Activated CD8-positive, alpha-beta memory T cell treated with anti-CD3 and anti-CD28 coated beads for 4 hours (primary cell): ENCODE data around the gene HOXA1.

Experiments
- DNase-seq, 2 donors: peaks; one replicate each; pipeline ENCODE4 v3.0.0-alpha.2; 2020; ENCODE audit warnings: low read depth in 2 of 2

The HOXA1 gene

DNA sequence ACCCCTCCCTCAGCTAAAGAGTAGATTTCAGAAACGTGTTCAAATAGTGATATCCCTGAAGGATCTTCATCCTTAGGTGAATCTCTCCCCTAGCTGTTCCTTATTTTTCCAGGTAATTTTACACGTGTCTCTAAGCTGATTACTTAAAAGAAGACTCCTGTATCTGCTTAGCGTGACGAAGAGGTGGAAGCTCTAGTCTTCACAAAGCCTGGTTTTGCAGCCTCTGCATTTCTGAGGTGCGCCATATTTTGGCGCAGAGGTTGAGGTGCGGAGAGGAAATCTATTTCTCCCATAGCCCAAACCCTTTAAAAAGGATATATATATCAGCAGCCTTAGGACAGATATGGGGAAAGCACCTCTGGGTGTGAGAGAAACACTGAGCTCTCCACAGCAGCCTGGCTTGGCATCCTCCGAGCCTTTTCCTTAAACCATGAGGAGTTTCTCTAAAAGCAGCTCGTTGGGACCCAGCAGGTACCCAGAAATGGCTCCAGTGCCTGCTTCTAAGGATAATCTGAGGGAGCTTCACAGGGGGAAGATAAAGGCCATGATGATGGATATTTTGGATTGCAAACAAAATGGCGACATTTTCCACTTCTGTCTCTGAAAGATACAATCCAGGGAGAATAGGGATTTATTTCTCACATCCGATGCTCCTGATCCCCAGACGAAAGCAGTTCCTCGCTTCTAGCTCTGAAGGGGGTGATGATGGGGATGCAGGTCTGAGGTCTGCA lies 9.7 kb upstream of the HOXA1 start:
- DNase-seq, result no peak

DNA sequence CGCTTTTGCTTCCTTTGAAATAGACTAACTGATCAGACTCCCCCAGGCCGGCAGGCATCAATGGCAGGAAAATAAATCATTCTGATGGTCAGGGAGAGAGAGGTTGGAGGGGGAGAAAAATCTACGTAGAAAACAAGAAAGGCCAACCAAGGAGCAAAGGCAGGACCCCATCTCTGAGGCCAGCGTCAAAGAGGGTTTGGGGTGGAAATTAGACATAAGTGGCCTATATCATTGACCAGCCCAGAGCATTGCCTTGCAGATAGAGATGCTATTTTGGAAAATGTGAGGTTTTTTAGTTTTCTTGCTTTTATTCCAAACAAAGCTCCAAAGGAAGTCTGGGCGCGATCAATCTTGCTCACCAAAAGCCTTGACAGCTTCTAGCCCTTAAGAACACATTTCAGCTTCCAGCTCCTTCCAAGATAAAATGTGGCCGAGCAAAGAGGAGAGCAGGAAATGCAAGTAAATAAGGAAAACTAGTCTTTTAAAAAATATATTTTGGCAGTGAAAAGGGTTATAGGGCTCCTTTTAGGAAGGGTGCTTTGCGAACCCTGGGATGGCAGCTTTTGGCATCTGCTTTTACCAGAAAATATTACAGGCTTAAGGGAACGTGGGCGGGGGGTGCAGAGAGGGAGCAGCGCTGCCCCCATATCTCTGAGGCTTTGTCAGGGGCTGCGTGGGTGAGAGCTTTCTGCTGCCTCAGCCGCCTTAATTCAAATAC lies 8.7 kb upstream of the HOXA1 start:
- no peak for DNase-seq

DNA sequence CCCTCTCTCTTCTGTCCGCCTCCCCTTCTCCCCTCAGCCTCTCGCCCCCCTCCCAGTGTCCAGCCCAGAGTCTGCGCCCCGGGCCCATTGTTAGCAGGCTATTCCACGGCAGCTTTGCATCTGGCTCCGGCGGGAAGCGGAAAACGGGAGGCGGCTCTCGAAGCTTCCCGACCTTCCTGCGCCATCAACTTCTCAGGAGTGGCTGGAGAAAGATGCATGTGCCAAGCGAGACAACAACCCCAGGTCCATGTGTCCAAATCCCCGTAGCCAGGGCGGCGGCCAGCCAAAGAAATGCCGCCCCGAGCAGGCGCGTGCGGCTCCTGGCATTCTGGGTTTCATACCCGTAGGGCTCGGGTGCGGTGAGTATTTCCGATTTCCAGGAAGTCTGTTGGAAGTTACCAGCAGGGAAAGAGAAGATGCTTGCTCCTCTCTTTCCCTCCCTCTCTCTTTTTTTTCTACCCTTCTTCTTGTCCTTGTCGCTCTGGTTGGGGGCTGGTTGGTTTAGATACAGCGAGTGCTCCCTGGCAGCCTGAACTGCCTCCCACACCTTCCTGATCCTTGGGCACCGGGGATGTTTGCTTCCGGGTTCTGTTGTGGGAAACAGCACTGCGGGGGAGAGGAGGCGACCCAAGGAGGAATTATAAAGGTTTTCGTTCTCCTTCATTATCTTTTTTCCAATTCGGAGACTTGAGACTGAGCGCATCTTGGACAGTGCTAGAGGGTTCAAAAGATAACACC lies 7.9 kb upstream of the HOXA1 start:
- DNase-seq, result no peak

- no peak for DNase-seq
Observed at GRCh38 chr7:27102581-27103442, 7.0 kb upstream of the HOXA1 start, which contains the start of gene HOXA2. Gene HOXA2 (minus strand): TSS chr7:27102683. CDS start chr7:27102500, 183 bp downstream.

DNA sequence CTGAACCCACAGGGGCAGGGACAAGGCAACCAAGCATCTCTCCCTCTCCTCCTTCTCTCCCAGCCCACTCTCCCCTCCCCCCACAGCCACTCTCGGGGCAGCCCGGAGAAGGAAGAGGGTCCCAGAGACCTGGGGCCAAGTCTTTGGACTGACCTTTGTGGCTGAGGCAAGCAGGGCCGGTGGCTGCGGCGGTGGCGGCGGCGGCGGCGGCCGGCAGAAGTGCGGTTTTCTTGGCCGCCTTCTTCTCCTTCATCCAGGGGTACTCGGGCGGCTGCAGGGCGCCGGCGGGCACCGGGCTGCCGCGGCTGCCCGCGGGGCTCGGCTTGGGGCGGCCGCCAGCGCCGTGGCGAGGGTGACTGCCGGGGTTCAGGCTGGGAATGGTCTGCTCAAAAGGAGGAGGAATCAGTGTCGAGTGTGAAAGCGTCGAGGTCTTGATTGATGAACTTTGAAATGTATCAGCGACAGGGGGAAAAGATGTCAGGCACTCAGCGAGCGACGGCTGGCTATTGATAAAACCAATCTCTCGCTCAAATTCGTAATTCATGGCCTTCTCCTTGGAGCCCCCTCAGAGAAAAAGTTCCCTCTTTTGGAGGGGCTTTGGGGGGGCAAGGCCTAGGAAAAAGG lies 6.3 kb upstream of the HOXA1 start:
- DNase-seq, result no peak

GRCh38 chr7:27101171-27101956 lies 5.6 kb upstream of the HOXA1 start:
- DNase-seq, result no peak

DNA sequence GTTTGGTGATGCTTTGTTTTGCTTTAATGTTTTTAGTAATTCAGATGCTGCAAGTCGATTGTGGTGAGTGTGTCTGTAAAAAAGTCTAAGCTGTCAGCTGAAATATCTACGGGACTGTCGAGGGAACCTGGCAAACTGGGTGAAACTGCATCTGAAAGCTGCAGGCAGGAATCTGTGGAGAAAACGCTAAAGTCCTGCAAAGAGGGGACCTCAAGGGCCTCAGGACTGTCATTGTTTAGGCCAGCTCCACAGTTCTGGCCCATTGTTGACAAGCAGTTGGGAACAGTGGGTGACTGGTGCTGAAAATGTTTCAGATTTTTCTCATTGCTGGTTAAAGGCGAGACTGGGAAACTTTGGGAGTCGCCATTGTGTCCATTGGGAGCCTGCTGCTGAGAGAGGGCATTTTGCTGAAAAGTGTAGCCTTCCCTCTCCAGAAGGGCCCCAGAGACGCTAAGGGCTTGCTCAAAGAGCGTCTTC lies 4.9 kb upstream of the HOXA1 start:
- no peak for DNase-seq

GRCh38 chr7:27099453-27100370 lies 3.9 kb upstream of the HOXA1 start:
- DNase-seq, result no peak

GRCh38 chr7:27098578-27099451 lies 3.0 kb upstream of the HOXA1 start:
- DNase-seq, result no peak

DNA sequence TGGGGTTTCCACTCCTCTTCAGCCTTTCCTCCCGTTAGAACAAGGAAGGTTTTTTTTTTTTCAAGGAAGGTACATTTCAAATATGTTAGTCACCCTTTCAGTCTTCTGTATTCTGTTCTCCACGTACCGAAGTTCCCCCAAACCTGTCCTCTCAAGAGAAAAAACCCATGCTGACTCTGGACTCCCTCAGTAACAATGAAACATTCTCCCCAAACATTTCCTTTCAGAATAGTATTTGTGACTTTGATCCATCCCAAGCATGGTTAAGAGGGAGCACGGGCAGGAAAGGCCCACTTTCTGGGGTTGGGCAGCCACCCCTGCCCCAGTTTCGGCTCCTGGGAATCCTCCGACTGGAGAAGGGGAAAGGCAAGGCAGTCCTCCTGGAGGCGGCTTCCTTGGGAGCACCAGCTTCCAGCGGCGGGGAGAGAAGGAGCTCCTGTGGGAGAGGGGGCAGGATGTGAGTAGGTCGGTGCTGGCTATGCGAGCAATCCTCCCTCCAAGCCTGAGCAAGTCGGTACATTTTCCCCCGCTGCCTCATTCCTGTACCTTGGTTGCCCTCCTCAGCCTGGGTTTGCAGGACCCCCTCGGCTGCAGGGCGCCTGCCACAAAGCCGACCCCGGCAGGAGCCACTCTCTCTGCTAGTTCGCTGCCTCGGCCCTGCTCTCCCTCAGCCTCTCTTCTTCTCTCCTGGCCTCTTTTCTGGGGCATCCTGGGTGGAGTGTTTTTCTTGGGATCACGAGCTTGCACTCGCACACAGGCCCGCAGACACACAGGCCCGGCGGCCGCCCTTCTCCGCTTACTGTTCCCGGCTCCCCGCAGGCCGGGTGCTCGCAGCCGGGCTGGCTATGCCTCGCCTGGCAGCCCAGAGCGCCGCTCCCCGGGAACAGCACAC lies 2.1 kb upstream of the HOXA1 start:
- DNase-seq, result no peak

DNA sequence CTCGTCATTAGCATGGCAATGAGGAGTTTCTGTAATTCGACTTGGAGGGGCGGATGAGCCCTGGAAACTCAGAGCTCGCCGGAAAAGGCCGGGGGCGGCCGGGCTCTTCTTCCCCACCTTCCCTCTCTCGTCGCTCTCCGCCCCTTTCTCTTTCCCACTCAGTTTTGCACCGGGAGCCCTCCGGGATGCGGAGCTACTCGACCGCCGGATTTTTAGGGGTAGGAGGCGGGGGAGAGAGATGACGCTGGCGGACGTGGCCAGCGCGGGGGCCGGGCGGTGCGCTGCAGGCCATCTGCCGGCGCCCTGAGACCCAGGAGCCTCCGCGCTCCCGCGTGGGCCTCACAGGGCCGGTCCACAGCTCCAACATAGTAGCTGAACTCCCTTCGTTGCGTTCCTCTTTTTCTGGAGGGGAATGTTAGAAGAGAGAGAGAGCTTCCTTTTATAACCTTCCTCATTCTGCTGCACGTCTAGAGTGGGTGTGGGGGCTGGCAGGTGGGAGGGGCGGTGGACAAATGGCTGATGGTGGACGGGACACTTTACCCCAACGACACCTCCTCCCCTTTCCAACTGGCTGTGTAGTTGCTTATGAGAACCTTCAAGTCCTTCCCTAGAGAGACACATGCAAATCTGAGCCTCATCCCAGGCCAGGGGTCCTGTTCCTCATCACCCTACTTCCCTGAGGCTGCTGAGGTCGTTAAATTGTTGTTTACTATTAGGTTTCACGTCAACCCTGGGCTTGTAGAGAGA lies 1.1 kb upstream of the HOXA1 start:
- DNase-seq, result no peak

GRCh38 chr7:27095050-27095896 lies 527 bp downstream of the HOXA1 start:
- DNase-seq, result no peak

DNA sequence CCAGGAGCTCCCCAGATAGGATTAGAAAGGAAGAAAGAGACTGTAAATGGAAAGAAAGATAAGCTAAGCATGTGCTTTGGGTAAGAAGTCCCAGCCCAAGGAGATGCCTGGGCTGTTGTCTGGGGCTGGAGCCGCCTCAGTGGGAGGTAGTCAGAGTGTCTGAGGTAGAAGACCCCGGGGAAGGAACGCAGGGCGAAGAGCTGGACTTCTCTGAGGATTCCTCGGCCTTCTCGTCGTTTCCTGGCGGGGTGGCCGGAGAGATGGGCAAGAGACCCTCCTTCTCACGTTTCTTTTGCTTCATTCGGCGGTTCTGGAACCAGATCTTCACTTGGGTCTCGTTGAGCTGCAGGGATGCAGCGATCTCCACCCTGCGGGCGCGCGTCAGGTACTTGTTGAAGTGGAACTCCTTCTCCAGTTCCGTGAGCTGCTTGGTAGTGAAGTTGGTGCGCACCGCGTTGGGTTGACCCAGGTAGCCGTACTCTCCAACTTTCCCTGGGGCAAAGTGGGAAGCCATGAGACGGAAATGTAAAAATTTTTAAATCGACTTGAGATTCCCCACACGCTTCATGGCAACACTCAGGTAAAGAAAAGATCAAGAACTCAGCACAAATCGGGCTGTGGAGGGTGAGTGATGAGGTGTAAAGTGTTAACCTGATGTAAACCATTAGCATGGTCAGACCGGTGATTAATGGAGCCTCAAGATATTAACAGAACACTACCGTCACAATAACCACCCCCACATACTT lies 1.3 kb downstream of the HOXA1 start:
- no peak for DNase-seq

GRCh38 chr7:27093184-27093895 lies 2.5 kb downstream of the HOXA1 start:
- DNase-seq, result no peak
